Ascending aorta (tissue), 2 donors: ENCODE measurements around the gene RBKS. TPM values are rescaled to one million over a fixed set of nuclear protein-coding genes. Genes with fewer than 3 reads are reported as not detected.

Source experiments
- DNase-seq, 2 donors: peaks; one replicate each; pipeline ENCODE4 v3.0.0-alpha.2; 2019; ENCODE audit warnings: low spot score in 2 of 2
- H3K27ac ChIP-seq, 2 donors: fragments of 200-600 bp; sonication (generic); one replicate each; pipeline ENCODE4 v1.5.1; 2016 to 2017; ENCODE audit warnings: mild to moderate bottlenecking in 1 of 2
- H3K27me3 ChIP-seq: fragments of 200-600 bp; sonication (generic); one replicate; pipeline ENCODE4 v1.5.1; 2017
- H3K36me3 ChIP-seq, 2 donors: fragments of 200-600 bp; sonication (generic); one replicate each; pipeline ENCODE4 v1.5.1; 2016
- H3K4me1 ChIP-seq, 2 donors: fragments of 200-600 bp; sonication (generic); one replicate each; pipeline ENCODE4 v1.5.1; 2016 to 2017; ENCODE audit warnings: mild to moderate bottlenecking in 1 of 2
- H3K4me3 ChIP-seq, 2 donors: fragments of 200-600 bp; sonication (generic); one replicate each; pipeline ENCODE4 v1.5.1; 2016 to 2017; ENCODE audit warnings: mild to moderate bottlenecking in 1 of 2
- H3K9me3 ChIP-seq, 2 donors: fragments of 200-600 bp; sonication (generic); one replicate each; pipeline ENCODE4 v1.5.1; 2016
- intact Hi-C: fragments of 100-400 bp; cut with DNase I; formaldehyde crosslinking; loops from one replicate; pipeline ENCODE4 v1.15.1; 2023
- total RNA-seq: library from RNA; depleted of rRNA; stranded (reverse); fragments of >200 nt; gene quantifications from one replicate; pipeline ENCODE4 v1.1.0, GENCODE V29; 2016
- TF ChIP-seq, protein P1 (sequence below), 3 experiments: fragments of 200-600 bp in 2 of 3; fragments of 450-650 bp in 1 of 3; sonication (generic) in 2 of 3; IDR thresholded peaks; one replicate each; pipeline ENCODE4 v1.5.1; 2016 to 2019; ENCODE audit warnings: antibody characterized with exemption in 3 of 3, mild to moderate bottlenecking in 1 of 3, moderate library complexity in 1 of 3

The RBKS gene
- total RNA-seq, 1 donor from 2014 or later: not detected

DNA sequence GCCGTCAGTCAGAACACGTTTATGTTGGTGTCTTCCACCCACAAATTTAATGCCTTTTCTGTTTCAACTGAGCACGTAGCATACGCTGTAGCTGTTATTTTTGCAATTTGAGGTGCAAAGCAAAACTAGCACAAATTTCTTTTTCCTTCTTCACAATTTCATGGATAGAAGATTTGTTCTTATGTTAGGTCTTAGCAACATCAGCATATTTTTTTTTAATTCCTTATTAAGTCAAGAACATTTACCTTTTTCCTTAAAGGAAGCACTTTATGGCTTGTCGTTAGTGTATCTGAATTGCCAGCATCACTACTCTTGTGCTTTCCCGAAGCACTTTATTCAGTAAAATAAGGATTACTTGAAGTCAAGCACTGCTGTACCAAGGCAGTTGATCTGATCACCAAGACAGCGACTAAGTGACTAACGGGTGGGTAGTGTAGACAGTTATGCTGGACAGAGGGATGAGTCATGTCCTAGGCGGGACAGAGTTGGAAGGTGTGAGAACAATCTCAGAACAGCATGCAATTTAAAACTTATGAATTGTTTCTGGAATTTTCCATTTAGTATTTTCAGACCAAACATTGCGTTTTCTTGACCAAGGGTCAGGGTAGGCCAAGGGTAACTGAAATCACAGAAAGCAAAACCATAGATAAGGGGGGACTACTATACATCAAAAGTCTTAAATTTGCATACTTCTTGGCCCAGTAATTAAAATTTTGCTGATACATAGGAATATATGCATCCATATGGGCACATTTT is 13.6 kb upstream of the RBKS start:
- intact Hi-C loops: no loop called here
- TF ChIP-seq, protein P1, sequence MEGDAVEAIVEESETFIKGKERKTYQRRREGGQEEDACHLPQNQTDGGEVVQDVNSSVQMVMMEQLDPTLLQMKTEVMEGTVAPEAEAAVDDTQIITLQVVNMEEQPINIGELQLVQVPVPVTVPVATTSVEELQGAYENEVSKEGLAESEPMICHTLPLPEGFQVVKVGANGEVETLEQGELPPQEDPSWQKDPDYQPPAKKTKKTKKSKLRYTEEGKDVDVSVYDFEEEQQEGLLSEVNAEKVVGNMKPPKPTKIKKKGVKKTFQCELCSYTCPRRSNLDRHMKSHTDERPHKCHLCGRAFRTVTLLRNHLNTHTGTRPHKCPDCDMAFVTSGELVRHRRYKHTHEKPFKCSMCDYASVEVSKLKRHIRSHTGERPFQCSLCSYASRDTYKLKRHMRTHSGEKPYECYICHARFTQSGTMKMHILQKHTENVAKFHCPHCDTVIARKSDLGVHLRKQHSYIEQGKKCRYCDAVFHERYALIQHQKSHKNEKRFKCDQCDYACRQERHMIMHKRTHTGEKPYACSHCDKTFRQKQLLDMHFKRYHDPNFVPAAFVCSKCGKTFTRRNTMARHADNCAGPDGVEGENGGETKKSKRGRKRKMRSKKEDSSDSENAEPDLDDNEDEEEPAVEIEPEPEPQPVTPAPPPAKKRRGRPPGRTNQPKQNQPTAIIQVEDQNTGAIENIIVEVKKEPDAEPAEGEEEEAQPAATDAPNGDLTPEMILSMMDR (IDR thresholded peaks at IDR 0.05): no peak
- H3K9me3 ChIP-seq: no peaks in the 10 kb centered on the region
- H3K27me3 ChIP-seq: no peaks in the 10 kb centered on the region
- H3K27ac ChIP-seq: no peak overlapping the region
- no peak overlapping the region for H3K4me3 ChIP-seq
- no peaks in the 10 kb centered on the region for H3K36me3 ChIP-seq
- no peak for DNase-seq
- H3K4me1 ChIP-seq: no peaks in the 10 kb centered on the region

DNA sequence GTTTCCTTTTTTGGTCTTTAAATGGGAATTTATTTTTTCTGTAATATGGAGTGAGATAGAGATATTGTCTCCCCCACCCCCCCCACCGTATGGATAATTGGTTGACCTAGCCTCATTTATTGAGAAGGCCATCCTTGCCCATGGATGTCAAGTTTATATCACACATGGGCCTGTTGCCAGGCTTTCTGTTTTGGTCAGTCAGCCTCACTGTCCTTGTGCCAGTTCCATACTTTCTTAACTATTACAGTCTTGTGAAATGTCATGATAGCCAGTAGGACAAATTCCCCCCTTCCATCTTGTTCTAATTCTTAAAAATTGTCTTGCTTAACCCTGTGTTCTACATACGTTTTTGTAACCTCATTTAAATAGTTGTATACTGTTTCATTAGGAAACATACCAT is 12.8 kb upstream of the RBKS start:
- Histone ChIP-seq H3K27me3 (no peaks in the 10 kb centered on the region), H3K4me3 (no peak overlapping the region), H3K36me3 (peaks cover 0 to 4% of the 10 kb centered on the region in 2 donors), H3K4me1 (no peaks in the 10 kb centered on the region), H3K27ac (no peak overlapping the region), H3K9me3 (no peaks in the 10 kb centered on the region)
- TF ChIP-seq, protein P1 (IDR thresholded peaks at IDR 0.05): no peak
- intact Hi-C loops: no loop called here
- DNase-seq: no peak

DNA sequence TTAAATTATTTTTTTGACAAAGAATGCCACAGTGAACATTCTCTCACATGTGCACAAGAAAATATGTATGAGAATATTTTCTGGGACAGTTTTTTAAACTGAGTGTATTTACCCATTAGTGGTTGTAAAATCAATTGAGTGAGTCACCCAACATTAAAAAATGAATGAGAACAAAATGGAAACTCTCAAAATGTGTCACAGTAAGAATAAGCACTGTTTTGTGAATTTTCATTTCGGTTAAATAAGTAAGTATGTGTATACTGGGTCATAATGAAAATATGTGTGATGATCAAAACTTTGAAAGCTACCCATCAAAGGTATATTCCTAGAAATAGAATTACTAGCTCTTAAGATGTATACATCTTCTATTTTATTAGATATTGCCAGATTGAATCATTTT is 11.9 kb upstream of the RBKS start:
- Histone ChIP-seq H3K4me1 (no peaks in the 10 kb centered on the region), H3K27ac (no peak overlapping the region), H3K36me3 (peaks cover 0 to 4% of the 10 kb centered on the region in 2 donors), H3K4me3 (no peak overlapping the region), H3K27me3 (no peaks in the 10 kb centered on the region), H3K9me3 (no peaks in the 10 kb centered on the region)
- no peak for DNase-seq
- intact Hi-C loops: no loop called here
- TF ChIP-seq, protein P1 (IDR thresholded peaks at IDR 0.05): no peak

DNA sequence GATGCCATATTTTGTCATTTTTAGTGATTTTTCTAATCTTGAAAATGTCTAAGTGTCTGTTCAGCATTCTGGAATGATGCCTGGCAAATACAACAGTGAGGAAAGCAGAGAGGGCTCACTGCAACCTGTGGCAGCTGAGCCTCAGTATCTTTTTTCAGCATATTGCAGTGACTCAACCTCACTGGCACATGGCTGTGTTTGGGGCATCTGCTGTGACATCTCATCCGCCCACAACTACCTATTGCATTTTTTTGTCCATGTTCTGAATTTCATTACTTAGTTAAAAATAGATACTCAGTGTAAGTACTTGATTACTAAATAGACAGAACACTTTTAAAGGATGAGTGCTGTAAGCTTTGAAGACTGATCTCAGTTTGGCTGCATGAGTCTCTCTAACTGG is 11.0 kb upstream of the RBKS start:
- Histone ChIP-seq H3K4me1 (no peaks in the 10 kb centered on the region), H3K36me3 (peaks cover 6 to 9% of the 10 kb centered on the region in 2 donors), H3K27me3 (no peaks in the 10 kb centered on the region), H3K9me3 (no peaks in the 10 kb centered on the region), H3K4me3 (no peak overlapping the region), H3K27ac (no peak overlapping the region)
- intact Hi-C loops: no loop called here
- DNase-seq: no peak
- TF ChIP-seq, protein P1 (IDR thresholded peaks at IDR 0.05): no peak

DNA sequence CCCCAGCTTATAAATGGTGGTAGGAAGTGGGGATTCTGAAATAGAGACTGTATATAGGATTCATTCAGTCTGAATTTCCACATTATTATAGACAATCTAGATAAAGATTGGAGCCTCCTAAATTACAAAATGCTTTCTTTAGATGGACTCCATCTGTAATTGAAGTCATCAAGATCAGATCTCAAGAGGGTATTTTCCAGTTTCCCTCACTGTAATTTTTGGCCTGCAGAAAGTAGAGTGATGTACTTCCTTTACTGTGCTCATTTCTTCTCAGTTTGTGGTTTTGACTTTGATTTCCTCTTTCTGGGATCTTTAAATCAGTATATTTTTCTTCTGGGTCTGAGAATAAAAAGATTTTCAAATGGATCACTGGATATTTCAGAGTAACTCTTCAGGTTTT is 7.5 kb upstream of the RBKS start:
- TF ChIP-seq, protein P1 (IDR thresholded peaks at IDR 0.05): no peak
- Histone ChIP-seq H3K4me3 (no peak overlapping the region), H3K4me1 (no peaks in the 10 kb centered on the region), H3K27me3 (no peaks in the 10 kb centered on the region), H3K9me3 (no peaks in the 10 kb centered on the region), H3K27ac (no peak overlapping the region), H3K36me3 (peaks cover 8 to 13% of the 10 kb centered on the region in 2 donors)
- intact Hi-C loops: no loop called here
- DNase-seq: no peak
